Epithelial cell of alveolus of lung (primary cell): Measurements from ENCODE around the gene SLC22A4. TPM values are rescaled to one million over a fixed set of nuclear protein-coding genes. Genes with fewer than 3 reads are reported as not detected.

Experiments
- total RNA-seq: library from RNA; depleted of rRNA; stranded (reverse); fragments of >200 nt; gene quantifications from 2 replicates; pipeline ENCODE4 v1.2.1, GENCODE V29; 2015

Gene SLC22A4
- 0.08 and 3.4 TPM in 2 replicates for total RNA-seq

DNA sequence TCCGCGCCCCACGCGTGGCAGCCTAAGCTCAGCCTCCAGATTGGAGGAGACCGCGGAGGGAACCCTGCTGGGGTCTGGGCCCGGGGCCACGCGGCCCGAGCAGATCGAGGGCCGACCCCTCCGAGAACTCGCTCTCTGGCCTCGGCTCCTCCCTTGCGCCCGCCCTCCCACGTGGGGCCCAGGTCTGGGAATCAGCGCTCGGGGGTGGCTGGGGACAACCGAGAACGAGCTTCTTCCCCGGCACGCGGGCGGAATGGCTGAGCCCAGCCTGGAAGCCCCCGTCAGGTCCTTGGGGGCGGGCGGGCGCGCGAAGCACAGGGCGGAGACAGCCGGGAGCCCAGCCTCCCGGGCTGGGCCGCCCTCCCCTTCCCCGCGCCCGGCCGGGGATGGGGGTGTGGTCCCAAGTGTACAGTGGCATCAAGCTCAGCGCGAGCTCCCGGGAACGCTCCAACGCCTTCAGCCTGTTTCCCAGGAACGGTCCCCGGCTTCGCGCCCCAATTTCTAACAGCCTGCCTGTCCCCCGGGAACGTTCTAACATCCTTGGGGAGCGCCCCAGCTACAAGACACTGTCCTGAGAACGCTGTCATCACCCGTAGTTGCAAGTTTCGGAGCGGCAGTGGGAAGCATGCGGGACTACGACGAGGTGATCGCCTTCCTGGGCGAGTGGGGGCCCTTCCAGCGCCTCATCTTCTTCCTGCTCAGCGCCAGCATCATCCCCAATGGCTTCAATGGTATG is at the start of gene SLC22A4:
TSS of gene SLC22A4 (plus strand) at position 403 of the 736 bp plus-strand sequence. CDS start at position 626, 223 bp downstream.

GRCh38 chr5:132257131-132258101 is 36.8 kb upstream of the SLC22A4 start, which contains the start of gene PDLIM4:
PDLIM4 (plus strand) TSS chr5:132257696; CDS start chr5:132257735, 39 bp downstream.

DNA sequence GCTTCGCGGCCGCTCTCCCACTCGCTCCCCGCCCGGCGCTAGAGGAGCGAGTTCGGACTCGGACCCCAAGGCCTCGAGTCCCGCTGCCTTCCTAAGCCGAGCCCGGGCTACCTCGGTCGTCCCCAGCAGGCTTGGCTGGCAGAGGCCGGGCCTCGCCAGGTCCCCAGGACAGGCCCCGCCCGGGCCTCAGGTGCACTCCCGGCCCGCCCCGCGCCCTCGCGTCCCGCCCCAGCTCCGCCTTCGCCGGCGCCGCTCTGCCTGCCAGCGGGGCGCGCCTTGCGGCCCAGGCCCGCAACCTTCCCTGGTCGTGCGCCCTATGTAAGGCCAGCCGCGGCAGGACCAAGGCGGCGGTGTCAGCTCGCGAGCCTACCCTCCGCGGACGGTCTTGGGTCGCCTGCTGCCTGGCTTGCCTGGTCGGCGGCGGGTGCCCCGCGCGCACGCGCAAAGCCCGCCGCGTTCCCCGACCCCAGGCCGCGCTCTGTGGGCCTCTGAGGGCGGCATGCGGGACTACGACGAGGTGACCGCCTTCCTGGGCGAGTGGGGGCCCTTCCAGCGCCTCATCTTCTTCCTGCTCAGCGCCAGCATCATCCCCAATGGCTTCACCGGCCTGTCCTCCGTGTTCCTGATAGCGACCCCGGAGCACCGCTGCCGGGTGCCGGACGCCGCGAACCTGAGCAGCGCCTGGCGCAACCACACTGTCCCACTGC is 75.4 kb downstream of the SLC22A4 start, which contains the start of gene SLC22A5:
TSS of gene SLC22A5 (plus strand) at position 237 of the 707 bp plus-strand sequence. CDS start at position 500, 263 bp downstream.

Other genes starting within 250 kb of the SLC22A4 start
- not detected in 2 replicates for gene IL3, start 233.7 kb upstream of the SLC22A4 start, total RNA-seq
- 6.2 TPM in 1 of 2 replicates, not detected in the other for gene CSF2, start 220.6 kb upstream of the SLC22A4 start, total RNA-seq
- 106 and 242 TPM in 2 replicates for gene P4HA2, start 66.5 kb upstream of the SLC22A4 start, total RNA-seq
- 51.2 and 141 TPM in 2 replicates for gene PDLIM4, start 36.7 kb upstream of the SLC22A4 start, total RNA-seq
- 4.1 and 5.1 TPM in 2 replicates for gene SLC22A5, start 75.3 kb downstream of the SLC22A4 start, total RNA-seq
- 13.6 and 48.6 TPM in 2 replicates for gene IRF1, start 196.4 kb downstream of the SLC22A4 start, total RNA-seq
- gene IL5, start 249.1 kb downstream of the SLC22A4 start, total RNA-seq = not detected in 2 replicates